GM18520 (cell line): ENCODE data around the gene WDR27.

Source experiments
- ATAC-seq: cut with Tn5 transposase; IDR thresholded peaks from one replicate; pipeline ENCODE4 v1.9.1; 2021; ENCODE audit not compliant: unreplicated experiment

Gene WDR27

DNA sequence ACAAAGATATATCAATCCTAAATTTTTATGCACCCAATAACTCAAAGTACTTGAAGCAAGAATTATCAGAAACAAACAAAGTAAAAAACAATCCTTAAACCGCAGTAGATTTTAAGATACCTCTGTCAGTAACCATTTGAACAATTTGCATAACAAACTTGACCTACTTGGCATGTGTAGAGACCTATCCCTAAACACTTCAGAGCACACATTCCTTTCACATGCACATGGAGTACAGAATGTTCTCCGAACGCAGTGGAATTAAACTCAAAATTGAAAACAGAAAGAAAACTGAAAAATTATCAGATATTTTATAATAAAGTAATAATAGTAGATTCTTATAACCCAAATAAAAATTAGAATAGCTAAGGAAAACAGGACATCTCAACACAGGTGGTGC is 285.6 kb downstream of the WDR27 start:
- no peak for ATAC-seq

DNA sequence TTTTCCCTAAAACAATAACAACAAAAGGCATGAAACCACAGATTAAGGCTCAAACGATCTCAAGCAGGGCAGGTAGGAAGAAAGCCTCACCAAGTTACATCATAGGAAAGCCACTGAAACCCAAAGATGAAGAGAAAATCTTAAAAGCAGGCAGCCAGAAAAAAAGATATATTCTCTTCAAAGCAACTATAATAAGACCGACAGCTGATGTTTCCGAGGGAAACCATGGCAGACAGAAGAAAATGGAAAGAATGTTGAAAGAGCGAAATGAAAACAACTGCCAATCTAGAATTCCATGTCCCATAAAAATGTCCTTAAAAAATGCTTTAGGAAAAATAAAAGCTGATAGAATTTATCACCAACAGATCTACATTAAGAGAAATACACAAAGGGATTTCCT is 286.6 kb downstream of the WDR27 start:
- ATAC-seq: no peak

DNA sequence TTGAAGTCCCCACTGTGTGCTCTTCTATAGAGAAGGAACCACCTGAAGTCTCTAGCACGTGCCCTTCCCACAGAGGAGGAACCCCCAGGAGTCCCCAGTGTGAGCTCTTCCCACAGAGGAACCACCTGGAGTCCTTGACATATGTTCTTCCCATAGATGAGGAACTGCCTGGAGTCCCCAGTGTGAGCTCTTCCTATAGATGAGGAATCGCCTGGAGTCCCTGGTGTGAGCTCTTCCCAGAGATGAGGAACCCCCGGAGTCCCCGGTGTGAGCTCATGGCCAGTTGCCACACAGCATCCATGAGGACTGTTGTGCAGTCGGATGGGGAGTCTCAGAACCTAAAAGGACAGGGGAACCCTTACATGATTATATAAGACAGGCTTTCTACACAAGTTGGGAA is 290.1 kb downstream of the WDR27 start:
- no peak for ATAC-seq

DNA sequence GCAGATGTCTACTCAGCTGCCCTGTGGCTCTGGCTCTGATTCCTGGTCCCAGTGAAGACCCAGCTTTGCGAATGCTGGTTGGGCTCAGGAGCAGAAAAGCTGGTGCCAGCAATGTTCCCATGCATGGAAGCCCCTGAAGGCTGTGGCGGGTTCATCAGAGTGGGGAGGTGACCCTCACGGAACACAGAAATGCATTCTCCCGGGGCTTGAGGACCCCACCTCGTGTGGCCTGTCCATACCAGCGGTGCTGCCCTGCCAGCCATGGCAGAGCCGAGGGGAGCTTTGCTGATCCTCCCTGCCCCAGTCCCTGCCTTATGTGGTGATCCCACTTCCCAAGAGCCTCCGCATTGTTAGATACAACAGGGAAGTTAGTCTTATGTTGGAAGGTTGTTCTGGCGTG is 290.5 kb downstream of the WDR27 start:
- ATAC-seq: no peak

DNA sequence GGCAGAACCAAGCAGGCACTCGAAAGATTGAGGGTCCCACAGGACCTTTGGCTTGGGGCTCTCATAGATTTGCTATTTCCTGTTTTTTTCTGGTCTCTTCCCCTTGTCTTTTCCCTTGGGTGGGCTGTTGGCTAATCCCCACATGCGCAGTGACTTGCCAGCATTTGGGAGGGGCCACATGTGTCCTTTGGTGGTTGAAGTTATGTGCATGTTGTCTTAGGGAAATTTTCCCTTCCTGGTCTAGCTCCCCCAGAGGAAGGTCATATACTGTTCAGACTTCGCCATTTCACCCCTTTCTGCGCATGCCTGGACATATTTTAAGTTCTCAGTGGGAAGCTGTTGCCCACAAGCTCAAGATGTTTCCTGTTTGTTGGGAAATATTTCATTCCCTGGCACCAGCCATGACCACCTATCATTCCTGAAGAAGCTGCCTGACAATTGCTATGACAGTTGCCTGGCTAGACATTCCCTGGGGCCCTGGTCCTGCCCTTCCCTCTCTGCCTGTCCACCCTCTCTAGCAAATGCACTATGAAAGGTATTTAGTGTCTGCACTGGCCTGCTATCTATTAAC is 292.0 kb downstream of the WDR27 start:
- no peak for ATAC-seq

DNA sequence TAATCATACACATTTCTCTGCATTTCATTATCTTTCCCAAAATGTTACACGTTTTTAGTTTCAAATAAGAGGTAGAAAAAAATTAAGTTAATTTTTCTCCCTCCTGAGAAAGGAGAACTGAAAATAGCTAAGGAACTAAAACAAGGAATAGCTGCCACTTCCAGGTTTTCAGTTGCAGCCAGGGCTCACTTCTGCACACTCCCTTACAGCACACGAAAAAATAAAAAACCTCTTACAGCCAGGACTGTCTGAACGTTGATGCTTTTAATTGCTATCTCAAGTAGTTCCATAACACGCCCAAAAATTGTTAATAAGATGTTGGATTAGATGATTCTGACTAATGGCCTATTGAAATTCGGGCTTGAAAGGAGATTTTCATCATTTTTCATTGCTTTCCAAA is 294.5 kb downstream of the WDR27 start:
- ATAC-seq: no peak
